Mucosa of gallbladder (tissue), 1 donor: ENCODE data around the gene SLC35D3. TPM values are rescaled to one million over a fixed set of nuclear protein-coding genes. Genes with fewer than 3 reads are reported as not detected.
"Not testable (repeated sequence)": the region's sequence is repeated elsewhere in the genome, so short reads cannot be mapped to it uniquely, and the experiment has no call there.

Experiments
- DNase-seq: peaks from one replicate; pipeline ENCODE4 v3.0.0-alpha.2; 2020; ENCODE audit warnings: low spot score
- total RNA-seq: library from RNA; stranded (reverse); gene quantifications from one replicate; pipeline ENCODE4 v1.2.1, GENCODE V29; 2021
- donor health status: DM: no; HTN: no; CAD: no.

The SLC35D3 gene
- not detected for total RNA-seq

GRCh38 chr6:136921936-136922684, at the start of gene SLC35D3:
Gene SLC35D3, plus strand, starts transcription at chr6:136922301. Its CDS starts 128 bp downstream, at chr6:136922429.
- no peak for DNase-seq

- no peak for DNase-seq
Measured at GRCh38 chr6:136873748-136874147, 48.4 kb upstream of the SLC35D3 start.

- not testable (repeated sequence) for DNase-seq
Measured at GRCh38 chr6:136876469-136876868, 45.6 kb upstream of the SLC35D3 start.

- DNase-seq: no peak
Measured at GRCh38 chr6:136880748-136881460, 41.2 kb upstream of the SLC35D3 start.

- DNase-seq: no peak
Measured at GRCh38 chr6:136886091-136886490, 36.0 kb upstream of the SLC35D3 start.

- DNase-seq: no peak
Measured at GRCh38 chr6:136887953-136888352, 34.1 kb upstream of the SLC35D3 start.

GRCh38 chr6:136889271-136890193, 32.6 kb upstream of the SLC35D3 start:
- DNase-seq: no peak

GRCh38 chr6:136890194-136890839, 31.8 kb upstream of the SLC35D3 start:
- DNase-seq: no peak

- no peak for DNase-seq
Measured at GRCh38 chr6:136890986-136891385, 31.1 kb upstream of the SLC35D3 start.

- DNase-seq: no peak
Measured at GRCh38 chr6:136893187-136893586, 28.9 kb upstream of the SLC35D3 start.

- DNase-seq: no peak
Measured at GRCh38 chr6:136895901-136896300, 26.2 kb upstream of the SLC35D3 start.

GRCh38 chr6:136897071-136897470, 25.0 kb upstream of the SLC35D3 start:
- no peak for DNase-seq

- DNase-seq: no peak
Measured at GRCh38 chr6:136901212-136901784, 20.8 kb upstream of the SLC35D3 start.

- DNase-seq: not testable (repeated sequence)
Measured at GRCh38 chr6:136904477-136904876, 17.6 kb upstream of the SLC35D3 start.

GRCh38 chr6:136914947-136915346, 7.2 kb upstream of the SLC35D3 start:
- no peak for DNase-seq

GRCh38 chr6:136918706-136919105, 3.4 kb upstream of the SLC35D3 start:
- no peak for DNase-seq

GRCh38 chr6:136920216-136920615, 1.9 kb upstream of the SLC35D3 start:
- DNase-seq: no peak

- DNase-seq: no peak
Measured at GRCh38 chr6:136920671-136921380, 1.3 kb upstream of the SLC35D3 start.

- DNase-seq: no peak
Measured at GRCh38 chr6:136921381-136921935, 643 bp upstream of the SLC35D3 start.

GRCh38 chr6:136922685-136923006, 545 bp downstream of the SLC35D3 start:
- no peak for DNase-seq
